Measurements from ENCODE around the gene SLBP.
"Not testable (repeated sequence)": the region's sequence is repeated elsewhere in the genome, so short reads cannot be mapped to it uniquely, and the experiment has no call there.

The SLBP gene

DNA sequence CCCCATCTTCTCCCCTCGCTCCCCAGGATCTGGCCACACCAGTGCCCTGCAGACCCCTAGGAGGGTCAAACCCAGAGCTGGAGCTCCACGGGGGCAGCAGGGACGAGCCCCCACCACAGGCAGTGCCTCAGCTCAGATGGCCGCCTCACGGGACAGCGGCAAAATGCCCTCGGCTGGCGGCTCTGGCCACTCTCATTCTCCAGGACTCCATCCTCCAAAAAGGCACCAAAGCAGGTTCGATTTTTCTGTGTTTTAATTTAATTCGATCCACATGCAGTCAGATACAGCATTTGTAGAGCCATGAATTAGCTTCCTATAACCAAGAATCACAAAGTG lies 36.3 kb downstream of the SLBP start:
- no peak overlapping the region for H3K9ac ChIP-seq (ENCODE audit: low read length)
- no peak overlapping the region for H3K27ac ChIP-seq (ENCODE audit: low read length)
- H3K36me3 ChIP-seq (ENCODE audit: control insufficient read depth, low read depth, low read length): no peaks in the 10 kb centered on the region
- no peaks in the 10 kb centered on the region for H3K9me3 ChIP-seq (ENCODE audit: control insufficient read depth, low read depth, low read length)
- no peaks in the 10 kb centered on the region for H3K27me3 ChIP-seq (ENCODE audit: control insufficient read depth, insufficient read depth, low read length)
- no peak overlapping the region for H3K4me3 ChIP-seq (ENCODE audit: low read length)
- no peaks in the 10 kb centered on the region for H3K4me1 ChIP-seq (ENCODE audit: control insufficient read depth, low read depth, low read length)

DNA sequence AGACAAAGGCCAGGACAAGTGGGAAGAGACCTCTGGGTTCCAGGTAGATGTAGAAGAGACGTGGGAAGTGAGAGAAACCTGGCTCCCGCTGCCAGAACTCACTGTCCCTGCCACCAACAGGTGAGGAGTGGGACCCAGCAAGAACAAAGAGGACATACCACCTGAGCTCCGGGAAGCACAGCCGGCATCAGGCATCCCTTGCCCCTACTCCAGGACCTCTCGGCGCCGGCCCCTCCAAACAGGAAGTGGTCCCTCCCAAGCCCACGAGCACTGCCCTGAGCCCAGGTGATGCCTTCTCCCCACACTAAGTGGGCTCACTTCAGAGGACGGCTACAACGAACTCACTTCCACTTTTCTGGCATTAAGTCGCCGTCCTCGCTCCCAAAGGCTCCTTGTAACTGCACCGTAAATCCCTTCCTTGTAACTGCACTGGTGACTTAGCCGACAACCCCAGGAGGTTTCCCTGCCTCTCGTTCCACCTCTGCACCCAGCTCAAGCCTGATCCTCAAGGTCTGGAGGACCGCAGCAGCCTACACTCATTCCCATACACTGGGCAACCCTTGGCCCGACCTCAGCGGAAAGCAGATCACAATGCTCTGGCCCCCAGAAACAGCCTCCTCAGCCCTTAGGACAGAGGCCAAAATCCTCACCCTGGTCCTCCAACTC lies 36.9 kb downstream of the SLBP start:
- H3K4me3 ChIP-seq (ENCODE audit: low read length): no peak overlapping the region
- H3K9me3 ChIP-seq (ENCODE audit: control insufficient read depth, low read depth, low read length): no peaks in the 10 kb centered on the region
- H3K4me1 ChIP-seq (ENCODE audit: control insufficient read depth, low read depth, low read length): no peaks in the 10 kb centered on the region
- no peak overlapping the region for H3K9ac ChIP-seq (ENCODE audit: low read length)
- no peaks in the 10 kb centered on the region for H3K27me3 ChIP-seq (ENCODE audit: control insufficient read depth, insufficient read depth, low read length)
- no peak overlapping the region for H3K27ac ChIP-seq (ENCODE audit: low read length)
- no peaks in the 10 kb centered on the region for H3K36me3 ChIP-seq (ENCODE audit: control insufficient read depth, low read depth, low read length)

GRCh38 chr4:1674682-1675081 lies 37.4 kb downstream of the SLBP start:
- no peaks in the 10 kb centered on the region for H3K36me3 ChIP-seq (ENCODE audit: control insufficient read depth, low read depth, low read length)
- no peaks in the 10 kb centered on the region for H3K4me1 ChIP-seq (ENCODE audit: control insufficient read depth, low read depth, low read length)
- H3K9ac ChIP-seq (ENCODE audit: low read length): no peak overlapping the region
- no peaks in the 10 kb centered on the region for H3K27me3 ChIP-seq (ENCODE audit: control insufficient read depth, insufficient read depth, low read length)
- no peaks in the 10 kb centered on the region for H3K9me3 ChIP-seq (ENCODE audit: control insufficient read depth, low read depth, low read length)
- H3K27ac ChIP-seq (ENCODE audit: low read length): no peak overlapping the region
- H3K4me3 ChIP-seq (ENCODE audit: low read length): no peak overlapping the region

DNA sequence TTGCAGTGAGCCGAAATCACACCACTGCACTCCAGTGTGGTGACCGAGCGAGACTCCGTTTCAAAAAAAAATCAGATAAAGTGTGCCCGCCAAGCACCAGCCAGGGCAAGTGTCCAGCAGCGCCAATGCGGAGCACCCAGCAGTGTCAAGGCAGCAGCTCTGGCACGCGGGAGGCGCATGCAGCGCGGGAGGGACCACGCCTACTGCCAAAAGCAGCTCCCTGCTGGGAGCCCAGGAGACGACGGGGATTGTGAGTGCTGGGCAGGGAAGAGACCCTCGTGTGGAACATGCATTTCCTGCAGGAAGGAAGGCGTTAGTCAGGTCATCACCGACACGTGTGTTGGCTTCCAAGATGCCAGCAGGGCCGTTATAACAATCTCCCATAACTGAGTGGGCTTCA lies 38.4 kb downstream of the SLBP start:
- Histone ChIP-seq H3K27me3 (ENCODE audit: control insufficient read depth, insufficient read depth, low read length) (no peaks in the 10 kb centered on the region), H3K4me1 (ENCODE audit: control insufficient read depth, low read depth, low read length) (no peaks in the 10 kb centered on the region), H3K4me3 (ENCODE audit: low read length) (no peak overlapping the region), H3K27ac (ENCODE audit: low read length) (no peak overlapping the region), H3K9me3 (ENCODE audit: control insufficient read depth, low read depth, low read length) (no peaks in the 10 kb centered on the region), H3K9ac (ENCODE audit: low read length) (no peak overlapping the region), H3K36me3 (ENCODE audit: control insufficient read depth, low read depth, low read length) (no peaks in the 10 kb centered on the region)

DNA sequence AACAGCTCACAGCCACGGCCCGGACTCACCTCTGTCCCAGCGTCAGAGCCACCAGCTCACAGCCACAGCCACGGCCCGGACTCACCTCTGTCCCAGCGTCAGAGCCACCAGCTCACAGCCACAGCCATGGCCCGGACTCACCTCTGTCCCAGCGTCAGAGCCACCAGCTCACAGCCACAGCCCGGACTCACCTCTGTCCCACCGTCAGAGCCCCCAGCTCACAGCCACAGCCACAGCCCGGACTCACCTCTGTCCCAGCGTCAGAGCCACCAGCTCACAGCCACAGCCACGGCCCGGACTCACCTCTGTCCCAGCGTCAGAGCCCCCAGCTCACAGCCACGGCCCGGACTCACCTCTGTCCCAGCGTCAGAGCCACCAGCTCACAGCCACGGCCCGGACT lies 41.1 kb downstream of the SLBP start:
- not testable (repeated sequence) for H3K9me3 ChIP-seq (ENCODE audit: control insufficient read depth, low read depth, low read length); H3K9ac ChIP-seq (ENCODE audit: low read length); H3K4me3 ChIP-seq (ENCODE audit: low read length); H3K27me3 ChIP-seq (ENCODE audit: control insufficient read depth, insufficient read depth, low read length); H3K27ac ChIP-seq (ENCODE audit: low read length); H3K4me1 ChIP-seq (ENCODE audit: control insufficient read depth, low read depth, low read length); H3K36me3 ChIP-seq (ENCODE audit: control insufficient read depth, low read depth, low read length)

- Histone ChIP-seq H3K4me1 (ENCODE audit: control insufficient read depth, low read depth, low read length) (peaks cover 4% of the 10 kb centered on the region), H3K9me3 (ENCODE audit: control insufficient read depth, low read depth, low read length) (no peaks in the 10 kb centered on the region), H3K36me3 (ENCODE audit: control insufficient read depth, low read depth, low read length) (no peaks in the 10 kb centered on the region), H3K9ac (ENCODE audit: low read length) (no peak overlapping the region), H3K4me3 (ENCODE audit: low read length) (no peak overlapping the region), H3K27me3 (ENCODE audit: control insufficient read depth, insufficient read depth, low read length) (no peaks in the 10 kb centered on the region), H3K27ac (ENCODE audit: low read length) (no peak overlapping the region)
Observed at GRCh38 chr4:1670279-1670678, 41.8 kb downstream of the SLBP start.

DNA sequence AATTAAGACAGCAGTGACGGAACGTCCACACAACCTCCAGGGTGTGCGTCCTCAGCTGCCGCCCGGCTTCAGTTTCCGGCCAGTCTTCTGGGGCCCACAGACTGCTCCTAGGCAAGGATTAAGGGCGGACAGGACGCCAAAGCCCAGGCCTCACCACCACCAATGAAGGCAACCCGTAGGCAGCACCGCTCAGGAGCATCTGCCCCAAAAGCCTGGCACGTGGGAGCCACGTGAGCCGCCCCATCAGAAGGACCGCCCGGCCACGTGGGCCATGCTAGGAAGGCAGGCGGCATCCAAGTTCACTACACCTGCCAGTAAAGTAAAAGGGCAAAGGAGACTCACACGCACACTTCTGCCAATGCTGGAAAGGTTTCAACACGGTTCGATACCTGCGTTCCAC lies 42.3 kb downstream of the SLBP start:
- no peaks in the 10 kb centered on the region for H3K36me3 ChIP-seq (ENCODE audit: control insufficient read depth, low read depth, low read length)
- no peak overlapping the region for H3K9ac ChIP-seq (ENCODE audit: low read length)
- H3K27ac ChIP-seq (ENCODE audit: low read length): no peak overlapping the region
- no peak overlapping the region for H3K4me3 ChIP-seq (ENCODE audit: low read length)
- no peaks in the 10 kb centered on the region for H3K9me3 ChIP-seq (ENCODE audit: control insufficient read depth, low read depth, low read length)
- H3K4me1 ChIP-seq (ENCODE audit: control insufficient read depth, low read depth, low read length): peaks cover 4% of the 10 kb centered on the region
- no peaks in the 10 kb centered on the region for H3K27me3 ChIP-seq (ENCODE audit: control insufficient read depth, insufficient read depth, low read length)

DNA sequence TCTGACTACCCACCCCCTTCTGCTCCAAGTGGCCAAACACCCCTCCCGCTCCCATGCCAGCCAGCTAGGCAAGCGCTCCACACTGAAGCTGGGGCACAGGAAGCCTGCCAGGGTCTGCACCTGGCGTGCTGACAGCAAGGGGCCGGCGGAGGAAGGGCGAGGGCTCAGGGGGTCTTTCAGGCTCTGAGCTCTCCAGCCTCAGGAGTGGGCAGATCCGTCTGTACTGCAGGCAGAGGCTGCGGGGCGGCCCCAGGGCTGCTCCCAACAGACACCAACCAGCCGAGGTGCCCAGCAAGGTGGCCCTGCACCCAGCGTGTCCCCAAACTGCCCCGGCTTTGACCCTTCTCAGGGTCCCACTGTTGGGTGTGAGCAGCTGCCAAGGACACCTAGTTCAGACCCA lies 42.8 kb downstream of the SLBP start:
- H3K9me3 ChIP-seq (ENCODE audit: control insufficient read depth, low read depth, low read length): no peaks in the 10 kb centered on the region
- no peak overlapping the region for H3K4me3 ChIP-seq (ENCODE audit: low read length)
- H3K36me3 ChIP-seq (ENCODE audit: control insufficient read depth, low read depth, low read length): no peaks in the 10 kb centered on the region
- H3K27ac ChIP-seq (ENCODE audit: low read length): no peak overlapping the region
- H3K27me3 ChIP-seq (ENCODE audit: control insufficient read depth, insufficient read depth, low read length): no peaks in the 10 kb centered on the region
- H3K9ac ChIP-seq (ENCODE audit: low read length): no peak overlapping the region
- H3K4me1 ChIP-seq (ENCODE audit: control insufficient read depth, low read depth, low read length): peaks cover 4% of the 10 kb centered on the region

DNA sequence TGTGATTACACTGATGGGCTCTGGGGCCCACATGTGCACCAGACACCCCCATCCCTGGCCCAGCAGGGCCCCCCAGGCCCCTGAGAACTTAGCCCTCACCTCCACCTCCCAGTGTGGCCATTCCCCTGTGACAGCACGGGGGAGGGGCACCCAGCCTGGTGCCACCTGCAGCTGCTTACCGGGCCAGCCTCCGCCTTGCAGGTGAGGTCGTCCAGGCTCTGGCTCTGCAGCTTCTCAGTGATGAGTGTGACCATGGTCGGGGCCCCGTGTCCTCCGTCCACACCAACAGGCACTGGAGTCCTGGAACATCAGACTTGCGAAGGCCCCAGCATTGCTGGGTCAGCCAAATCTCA lies 43.7 kb downstream of the SLBP start:
- H3K27me3 ChIP-seq (ENCODE audit: control insufficient read depth, insufficient read depth, low read length): no peaks in the 10 kb centered on the region
- no peak overlapping the region for H3K9ac ChIP-seq (ENCODE audit: low read length)
- H3K4me3 ChIP-seq (ENCODE audit: low read length): no peak overlapping the region
- H3K9me3 ChIP-seq (ENCODE audit: control insufficient read depth, low read depth, low read length): no peaks in the 10 kb centered on the region
- H3K4me1 ChIP-seq (ENCODE audit: control insufficient read depth, low read depth, low read length): peaks cover 4% of the 10 kb centered on the region
- no peaks in the 10 kb centered on the region for H3K36me3 ChIP-seq (ENCODE audit: control insufficient read depth, low read depth, low read length)
- H3K27ac ChIP-seq (ENCODE audit: low read length): no peak overlapping the region

GRCh38 chr4:1667273-1667672 lies 44.8 kb downstream of the SLBP start:
- Histone ChIP-seq H3K4me1 (ENCODE audit: control insufficient read depth, low read depth, low read length) (peaks cover 4% of the 10 kb centered on the region), H3K36me3 (ENCODE audit: control insufficient read depth, low read depth, low read length) (no peaks in the 10 kb centered on the region), H3K4me3 (ENCODE audit: low read length) (no peak overlapping the region), H3K27me3 (ENCODE audit: control insufficient read depth, insufficient read depth, low read length) (no peaks in the 10 kb centered on the region), H3K9ac (ENCODE audit: low read length) (no peak overlapping the region), H3K9me3 (ENCODE audit: control insufficient read depth, low read depth, low read length) (no peaks in the 10 kb centered on the region), H3K27ac (ENCODE audit: low read length) (no peak overlapping the region)

GRCh38 chr4:1666391-1666790 lies 45.7 kb downstream of the SLBP start:
- Histone ChIP-seq H3K4me1 (ENCODE audit: control insufficient read depth, low read depth, low read length) (peaks cover 4% of the 10 kb centered on the region), H3K4me3 (ENCODE audit: low read length) (no peak overlapping the region), H3K9me3 (ENCODE audit: control insufficient read depth, low read depth, low read length) (no peaks in the 10 kb centered on the region), H3K9ac (ENCODE audit: low read length) (no peak overlapping the region), H3K36me3 (ENCODE audit: control insufficient read depth, low read depth, low read length) (no peaks in the 10 kb centered on the region), H3K27ac (ENCODE audit: low read length) (no peak overlapping the region), H3K27me3 (ENCODE audit: control insufficient read depth, insufficient read depth, low read length) (no peaks in the 10 kb centered on the region)

DNA sequence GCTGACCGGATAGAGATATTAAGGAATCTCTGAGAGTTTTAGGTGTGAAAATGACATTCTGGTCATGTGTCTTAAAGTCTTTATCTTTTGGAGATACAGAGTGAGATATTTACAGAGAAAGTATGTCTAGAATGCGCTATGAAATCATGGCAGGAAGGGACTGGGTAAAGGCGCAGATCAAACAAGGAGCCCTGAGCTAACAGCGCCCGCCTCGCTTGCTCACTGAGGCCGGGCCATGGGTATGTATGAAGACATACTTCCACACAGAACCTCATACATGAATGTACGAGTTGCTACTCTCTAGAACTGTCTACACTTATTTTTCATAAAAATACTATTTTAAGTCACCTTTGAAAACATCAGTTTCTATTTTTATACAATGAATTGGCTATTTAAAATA lies 48.0 kb downstream of the SLBP start:
- Histone ChIP-seq H3K9ac (ENCODE audit: low read length) (no peak overlapping the region), H3K4me3 (ENCODE audit: low read length) (no peak overlapping the region), H3K4me1 (ENCODE audit: control insufficient read depth, low read depth, low read length) (peaks cover 4% of the 10 kb centered on the region), H3K9me3 (ENCODE audit: control insufficient read depth, low read depth, low read length) (no peaks in the 10 kb centered on the region), H3K36me3 (ENCODE audit: control insufficient read depth, low read depth, low read length) (no peaks in the 10 kb centered on the region), H3K27ac (ENCODE audit: low read length) (no peak overlapping the region), H3K27me3 (ENCODE audit: control insufficient read depth, insufficient read depth, low read length) (no peaks in the 10 kb centered on the region)

Data from iPS-18a (cell line).